ENCODE results near the gene PCTP. TPM values are rescaled to one million over a fixed set of nuclear protein-coding genes. Genes with fewer than 3 reads are reported as not detected.

PCTP gene
- polyA plus RNA-seq, 1 of the 3 experiments (the other 2 are of a cell fraction) = 20.8 TPM

DNA sequence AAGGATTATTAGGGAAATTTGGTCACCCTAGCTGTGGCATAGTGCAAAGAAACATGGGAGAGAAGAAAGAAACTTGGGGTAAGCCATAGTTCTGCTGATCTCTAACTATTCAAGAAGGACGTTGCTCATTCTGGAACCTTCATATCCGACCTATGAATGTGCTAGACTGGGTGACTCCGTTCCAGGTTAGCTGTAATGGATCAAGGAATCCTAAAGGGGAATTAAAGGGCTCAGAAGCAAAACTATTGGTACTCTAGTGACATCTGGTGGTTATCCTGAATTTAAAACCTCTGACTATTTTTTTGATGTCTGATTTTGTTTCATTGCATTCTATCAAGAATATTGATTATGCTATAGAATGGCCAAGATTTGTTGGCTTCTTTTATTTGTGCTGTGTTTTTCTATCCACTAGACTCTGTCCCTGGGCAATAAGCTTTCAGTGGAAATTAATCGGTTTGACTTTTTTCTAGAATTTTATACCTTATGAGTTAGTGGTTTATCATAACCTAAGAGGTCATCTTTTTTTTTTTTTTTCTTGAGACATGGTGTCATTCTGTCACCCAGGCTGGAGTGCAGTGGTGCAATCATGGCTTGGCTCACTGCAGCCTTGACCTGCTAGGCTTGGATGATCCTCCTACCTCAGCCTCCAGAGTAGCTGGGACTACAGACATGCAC lies 19.5 kb downstream of the PCTP start:
- ChIA-PET POLR2A (interaction anchor here (0.6 to 1.5 kb wide), 2 partner anchors 183 to 244 kb away, joined by 3 read pairs; no protein-coding TSS in a partner anchor), CTCF (interaction anchor here (0.6 to 19.5 kb wide), 68 partner anchors 9 to 779 kb away, joined by 3 to 499 read pairs (median 5); partner anchors contain the start of genes PCTP and TMEM100)
- Histone ChIP-seq H3K27me3 (ENCODE audit: insufficient read depth) (no peaks in the 10 kb centered on the region), H3F3A (replicated peaks; ENCODE audit: insufficient read depth) (peaks cover 8% of the 10 kb centered on the region), H3K9me2 (no peaks in the 10 kb centered on the region), H3K4me1 (ENCODE audit: control insufficient read depth in 1 of 2, insufficient read depth in 2 of 2, low read depth in 1 of 2, low read length in 1 of 2) (peaks cover 8 to 9% of the 10 kb centered on the region in 2 experiments), H3K79me2 (ENCODE audit: insufficient read depth) (no peaks in the 10 kb centered on the region), H3K36me3 (replicated peaks in 1 of 2; ENCODE audit: control insufficient read depth in 1 of 2, insufficient read depth in 2 of 2, low read length in 1 of 2) (peaks cover 32 to 40% of the 10 kb centered on the region in 2 experiments), H3K27ac (ENCODE audit: low read depth in 2 of 2, low read length in 1 of 2) (no peak overlapping the region), H4K20me1 (ENCODE audit: insufficient read depth) (peaks cover 11% of the 10 kb centered on the region; the same call in 1 of the 2 replicates), H3K4me3 (ENCODE audit: low read depth in 2 of 2, low read length in 1 of 2) (no peak overlapping the region; a peak in 1 of 4 replicates), H3K9me3 (no peaks in the 10 kb centered on the region), H2AFZ (ENCODE audit: low read depth) (no peak overlapping the region), H3K4me2 (no peak overlapping the region), H3K9ac (no peak overlapping the region)
- 30% methylated on average over 4 of the region's 4 CpGs for WGBS (ENCODE audit: low lambda C conversion rate)
- peak; percentile 73 for DNase-seq
- TF ChIP-seq, protein P1, sequence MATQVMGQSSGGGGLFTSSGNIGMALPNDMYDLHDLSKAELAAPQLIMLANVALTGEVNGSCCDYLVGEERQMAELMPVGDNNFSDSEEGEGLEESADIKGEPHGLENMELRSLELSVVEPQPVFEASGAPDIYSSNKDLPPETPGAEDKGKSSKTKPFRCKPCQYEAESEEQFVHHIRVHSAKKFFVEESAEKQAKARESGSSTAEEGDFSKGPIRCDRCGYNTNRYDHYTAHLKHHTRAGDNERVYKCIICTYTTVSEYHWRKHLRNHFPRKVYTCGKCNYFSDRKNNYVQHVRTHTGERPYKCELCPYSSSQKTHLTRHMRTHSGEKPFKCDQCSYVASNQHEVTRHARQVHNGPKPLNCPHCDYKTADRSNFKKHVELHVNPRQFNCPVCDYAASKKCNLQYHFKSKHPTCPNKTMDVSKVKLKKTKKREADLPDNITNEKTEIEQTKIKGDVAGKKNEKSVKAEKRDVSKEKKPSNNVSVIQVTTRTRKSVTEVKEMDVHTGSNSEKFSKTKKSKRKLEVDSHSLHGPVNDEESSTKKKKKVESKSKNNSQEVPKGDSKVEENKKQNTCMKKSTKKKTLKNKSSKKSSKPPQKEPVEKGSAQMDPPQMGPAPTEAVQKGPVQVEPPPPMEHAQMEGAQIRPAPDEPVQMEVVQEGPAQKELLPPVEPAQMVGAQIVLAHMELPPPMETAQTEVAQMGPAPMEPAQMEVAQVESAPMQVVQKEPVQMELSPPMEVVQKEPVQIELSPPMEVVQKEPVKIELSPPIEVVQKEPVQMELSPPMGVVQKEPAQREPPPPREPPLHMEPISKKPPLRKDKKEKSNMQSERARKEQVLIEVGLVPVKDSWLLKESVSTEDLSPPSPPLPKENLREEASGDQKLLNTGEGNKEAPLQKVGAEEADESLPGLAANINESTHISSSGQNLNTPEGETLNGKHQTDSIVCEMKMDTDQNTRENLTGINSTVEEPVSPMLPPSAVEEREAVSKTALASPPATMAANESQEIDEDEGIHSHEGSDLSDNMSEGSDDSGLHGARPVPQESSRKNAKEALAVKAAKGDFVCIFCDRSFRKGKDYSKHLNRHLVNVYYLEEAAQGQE (IDR thresholded peaks at IDR 0.05; ENCODE audit: low read depth, low read length) = no peak
- TF ChIP-seq ELF1 (IDR thresholded peaks at IDR 0.05) (no peak), SMC3 (IDR thresholded peaks at IDR 0.05; ENCODE audit: low read depth, low read length) (peak; percentile 89), FOXJ3 (CRISPR knock-in tag; IDR thresholded peaks at IDR 0.05) (no peak), FOXM1 (IDR thresholded peaks at IDR 0.05; ENCODE audit: low read depth) (no peak), FOSL2 (IDR thresholded peaks at IDR 0.05; ENCODE audit: borderline replicate concordance, low read depth) (no peak), RCOR1 (IDR thresholded peaks at IDR 0.05; ENCODE audit: low read length) (no peak), NRF1 (IDR thresholded peaks at IDR 0.05; ENCODE audit: low read depth, low read length) (0 out of 2 replicates have a peak, but pooled peaks have one; percentile 10), TAF1 (IDR thresholded peaks at IDR 0.05; ENCODE audit: borderline replicate concordance, low read depth, low read length) (no peak), RAD21 (IDR thresholded peaks at IDR 0.05; ENCODE audit: low read length) (peak; percentile 94)
- TF ChIP-seq, protein P2, sequence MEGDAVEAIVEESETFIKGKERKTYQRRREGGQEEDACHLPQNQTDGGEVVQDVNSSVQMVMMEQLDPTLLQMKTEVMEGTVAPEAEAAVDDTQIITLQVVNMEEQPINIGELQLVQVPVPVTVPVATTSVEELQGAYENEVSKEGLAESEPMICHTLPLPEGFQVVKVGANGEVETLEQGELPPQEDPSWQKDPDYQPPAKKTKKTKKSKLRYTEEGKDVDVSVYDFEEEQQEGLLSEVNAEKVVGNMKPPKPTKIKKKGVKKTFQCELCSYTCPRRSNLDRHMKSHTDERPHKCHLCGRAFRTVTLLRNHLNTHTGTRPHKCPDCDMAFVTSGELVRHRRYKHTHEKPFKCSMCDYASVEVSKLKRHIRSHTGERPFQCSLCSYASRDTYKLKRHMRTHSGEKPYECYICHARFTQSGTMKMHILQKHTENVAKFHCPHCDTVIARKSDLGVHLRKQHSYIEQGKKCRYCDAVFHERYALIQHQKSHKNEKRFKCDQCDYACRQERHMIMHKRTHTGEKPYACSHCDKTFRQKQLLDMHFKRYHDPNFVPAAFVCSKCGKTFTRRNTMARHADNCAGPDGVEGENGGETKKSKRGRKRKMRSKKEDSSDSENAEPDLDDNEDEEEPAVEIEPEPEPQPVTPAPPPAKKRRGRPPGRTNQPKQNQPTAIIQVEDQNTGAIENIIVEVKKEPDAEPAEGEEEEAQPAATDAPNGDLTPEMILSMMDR (IDR thresholded peaks at IDR 0.05) = peak; percentile 85
- TF ChIP-seq, protein P3, sequence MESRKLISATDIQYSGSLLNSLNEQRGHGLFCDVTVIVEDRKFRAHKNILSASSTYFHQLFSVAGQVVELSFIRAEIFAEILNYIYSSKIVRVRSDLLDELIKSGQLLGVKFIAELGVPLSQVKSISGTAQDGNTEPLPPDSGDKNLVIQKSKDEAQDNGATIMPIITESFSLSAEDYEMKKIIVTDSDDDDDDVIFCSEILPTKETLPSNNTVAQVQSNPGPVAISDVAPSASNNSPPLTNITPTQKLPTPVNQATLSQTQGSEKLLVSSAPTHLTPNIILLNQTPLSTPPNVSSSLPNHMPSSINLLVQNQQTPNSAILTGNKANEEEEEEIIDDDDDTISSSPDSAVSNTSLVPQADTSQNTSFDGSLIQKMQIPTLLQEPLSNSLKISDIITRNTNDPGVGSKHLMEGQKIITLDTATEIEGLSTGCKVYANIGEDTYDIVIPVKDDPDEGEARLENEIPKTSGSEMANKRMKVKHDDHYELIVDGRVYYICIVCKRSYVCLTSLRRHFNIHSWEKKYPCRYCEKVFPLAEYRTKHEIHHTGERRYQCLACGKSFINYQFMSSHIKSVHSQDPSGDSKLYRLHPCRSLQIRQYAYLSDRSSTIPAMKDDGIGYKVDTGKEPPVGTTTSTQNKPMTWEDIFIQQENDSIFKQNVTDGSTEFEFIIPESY (IDR thresholded peaks at IDR 0.05; ENCODE audit: borderline replicate concordance, low read depth) = no peak
